H1 (cell line): ENCODE results near the gene UTP3. TPM values are rescaled to one million over a fixed set of nuclear protein-coding genes. Genes with fewer than 3 reads are reported as not detected.

Experiments
- CTCF ChIA-PET: fragments of 300-600 bp; sonication (Branson Sonifier 250); formaldehyde crosslinking; loops from one replicate; lab custom pipeline; 2021; ENCODE audit not compliant: partially characterized antibody; lab: Charles Lee
- POLR2A ChIA-PET: fragments of 300-600 bp; sonication (Branson Sonifier 250); formaldehyde crosslinking; loops from one replicate; lab custom pipeline; 2021; ENCODE audit warnings: inconsistent platforms; ENCODE audit not compliant: partially characterized antibody; lab: Charles Lee
- DNase-seq, 2 experiments: peaks; one replicate each; pipeline versions ENCODE4 v3.0.0 to v3.0.0-alpha.2; 2010 to 2022; ENCODE audit warnings: low spot score in 2 of 2, low read depth in 1 of 2, mixed read lengths in 1 of 2
- FAIRE-seq: peaks from 2 replicates; lab custom pipeline; 2011; peaks lifted over from hg19 to GRCh38; lab: Jason Lieb, UNC
- H2AFZ ChIP-seq: 2 replicates; pipeline ENCODE4 v1.8.1; 2012; ENCODE audit warnings: low read length, inconsistent platforms
- H2AK5ac ChIP-seq: 2 replicates; pipeline ENCODE4 v1.6.1; 2013; ENCODE audit warnings: low read depth, low read length
- H2BK120ac ChIP-seq: replicated peaks from 2 replicates; pipeline ENCODE3; 2013; ENCODE audit warnings: low read depth, low read length, inconsistent platforms
- H2BK12ac ChIP-seq: 2 replicates; pipeline ENCODE4 v1.6.1; 2013; ENCODE audit warnings: low read depth, low read length
- H2BK15ac ChIP-seq: 2 replicates; pipeline ENCODE4 v1.6.1; 2013; ENCODE audit warnings: low read length
- H2BK20ac ChIP-seq: 2 replicates; pipeline ENCODE4 v1.6.1; 2013; ENCODE audit warnings: low read length
- H2BK5ac ChIP-seq: 2 replicates; pipeline ENCODE4 v1.6.1; 2013; ENCODE audit warnings: low read depth, low read length
- H3K14ac ChIP-seq: 2 replicates; pipeline ENCODE4 v1.6.1; 2013; ENCODE audit warnings: inconsistent platforms; ENCODE audit not compliant: insufficient read length
- H3K18ac ChIP-seq: 2 replicates; pipeline ENCODE4 v1.6.1; 2013; ENCODE audit warnings: low read length; ENCODE audit errors: extremely low read depth
- H3K23ac ChIP-seq: 2 replicates; pipeline ENCODE4 v1.6.1; 2013; ENCODE audit warnings: inconsistent platforms; ENCODE audit not compliant: insufficient read length
- H3K23me2 ChIP-seq: 2 replicates; pipeline ENCODE4 v1.6.1; 2013; ENCODE audit warnings: low read depth, low read length
- H3K27ac ChIP-seq: 2 replicates; pipeline ENCODE4 v1.6.1; 2011; ENCODE audit warnings: low read depth, low read length, inconsistent platforms
- H3K27me3 ChIP-seq, 4 experiments: replicated peaks in 1 of 4; 1 replicate in 1 of 4; 2 replicates in 3 of 4; pipeline versions ENCODE4 v1.6.1 to v1.8.1; 2011 to 2013; ENCODE audit warnings: low read length in 3 of 4, mild to moderate bottlenecking in 3 of 4, inconsistent platforms in 2 of 4, mixed read lengths in 2 of 4, moderate library complexity in 1 of 4; ENCODE audit not compliant: control insufficient read depth in 3 of 4, insufficient read depth in 3 of 4; ENCODE audit errors: extremely low read depth in 1 of 4
- H3K36me3 ChIP-seq, 4 experiments: 2 replicates each; pipeline versions ENCODE4 v1.6.1 to v1.8.1; 2011 to 2013; ENCODE audit warnings: mild to moderate bottlenecking in 4 of 4, low read length in 3 of 4, moderate library complexity in 2 of 4, control low read depth in 1 of 4, inconsistent platforms in 1 of 4; ENCODE audit not compliant: insufficient read depth in 4 of 4, control insufficient read depth in 2 of 4
- H3K4ac ChIP-seq: replicated peaks from 2 replicates; pipeline ENCODE3; 2013; ENCODE audit warnings: low read length, low read depth, mixed read lengths, inconsistent platforms; ENCODE audit not compliant: insufficient read length
- H3K4me1 ChIP-seq, 4 experiments: replicated peaks in 1 of 4; 1 replicate in 1 of 4; 2 replicates in 3 of 4; pipeline versions ENCODE4 v1.6.1 to v1.8.1; 2011 to 2013; ENCODE audit warnings: low read length in 3 of 4, inconsistent platforms in 2 of 4, mixed read lengths in 1 of 4; ENCODE audit not compliant: insufficient read depth in 4 of 4, control insufficient read depth in 3 of 4
- H3K4me2 ChIP-seq, 2 experiments: 2 replicates each; pipeline versions ENCODE4 v1.6.1 to v1.8.1; 2011 to 2013; ENCODE audit warnings: low read depth in 2 of 2, low read length in 2 of 2, control low read depth in 1 of 2, inconsistent platforms in 1 of 2, mild to moderate bottlenecking in 1 of 2; ENCODE audit not compliant: insufficient read depth in 1 of 2
- H3K4me3 ChIP-seq, 4 experiments: fragments of 200-600, 300-600 bp in 1 of 4; sonication (generic), shearing (Covaris generic), sonication (Bioruptor Twin) in 1 of 4; 2 replicates each; pipeline versions ENCODE4 v1.5.1 to v1.8.1; 2011 to 2016; ENCODE audit warnings: low read length in 4 of 4, low read depth in 3 of 4, control low read depth in 2 of 4, inconsistent platforms in 2 of 4, mild to moderate bottlenecking in 2 of 4, mixed read lengths in 1 of 4, moderate library complexity in 1 of 4; ENCODE audit not compliant: insufficient read depth in 2 of 4; ENCODE audit errors: extremely low read depth in 1 of 4
- H3K56ac ChIP-seq: replicated peaks from 2 replicates; pipeline ENCODE3; 2013; ENCODE audit warnings: low read depth, mild to moderate bottlenecking, mixed read lengths, low read length, inconsistent platforms; ENCODE audit not compliant: insufficient read length
- H3K79me1 ChIP-seq: 2 replicates; pipeline ENCODE4 v1.6.1; 2013; ENCODE audit warnings: low read depth, low read length, control low read depth
- H3K79me2 ChIP-seq, 2 experiments: 2 replicates each; pipeline versions ENCODE4 v1.6.1 to v1.8.1; 2012 to 2013; ENCODE audit warnings: low read length in 2 of 2, mild to moderate bottlenecking in 2 of 2, inconsistent platforms in 1 of 2; ENCODE audit not compliant: insufficient read depth in 2 of 2, control insufficient read depth in 1 of 2
- H3K9ac ChIP-seq, 4 experiments: replicated peaks in 1 of 4; 1 replicate in 1 of 4; 2 replicates in 3 of 4; pipeline versions ENCODE4 v1.6.1 to v1.8.1; 2011 to 2013; ENCODE audit warnings: low read depth in 3 of 4, low read length in 3 of 4, control low read depth in 2 of 4, mild to moderate bottlenecking in 2 of 4, moderate library complexity in 2 of 4, inconsistent platforms in 1 of 4; ENCODE audit errors: extremely low read depth in 1 of 4
- H3K9me3 ChIP-seq, 2 experiments: 2 replicates each; pipeline versions ENCODE4 v1.6.1 to v1.8.1; 2012 to 2013; ENCODE audit warnings: mild to moderate bottlenecking in 2 of 2, moderate library complexity in 2 of 2, control low read depth in 1 of 2, inconsistent platforms in 1 of 2, low read depth in 1 of 2, low read length in 1 of 2, mixed read lengths in 1 of 2; ENCODE audit not compliant: insufficient read depth in 2 of 2
- H4K20me1 ChIP-seq, 2 experiments: replicated peaks in 1 of 2; 2 replicates each; pipeline versions ENCODE3 to v1.8.1; 2011 to 2013; ENCODE audit warnings: inconsistent platforms in 2 of 2, low read length in 2 of 2, mild to moderate bottlenecking in 1 of 2; ENCODE audit not compliant: insufficient read depth in 2 of 2, control insufficient read depth in 1 of 2
- H4K5ac ChIP-seq: 2 replicates; pipeline ENCODE4 v1.6.1; 2013; ENCODE audit warnings: low read length, low read depth, mixed read lengths, inconsistent platforms; ENCODE audit not compliant: insufficient read length
- H4K8ac ChIP-seq: 2 replicates; pipeline ENCODE4 v1.8.0; 2013; ENCODE audit warnings: mild to moderate bottlenecking, moderate library complexity, low read length, inconsistent platforms; ENCODE audit not compliant: insufficient read depth; ENCODE audit errors: extremely low read depth
- H4K91ac ChIP-seq: replicated peaks from 2 replicates; pipeline ENCODE3; 2013; ENCODE audit warnings: low read length, mixed read lengths, inconsistent platforms; ENCODE audit not compliant: insufficient read length
- CTBP2 ChIP-seq: IDR thresholded peaks from 2 replicates; pipeline ENCODE4 v1.7.0; 2011; ENCODE audit warnings: borderline replicate concordance, mild to moderate bottlenecking, moderate library complexity, mixed read lengths, low read length; ENCODE audit not compliant: insufficient read depth, insufficient read length
- EZH2 ChIP-seq: fragments of 200-600 bp; sonication (generic); IDR thresholded peaks from 2 replicates; pipeline ENCODE4 v1.7.1; 2012; ENCODE audit warnings: low read depth, mild to moderate bottlenecking, moderate library complexity, low read length, inconsistent platforms; ENCODE audit not compliant: severe bottlenecking
- PHF8 ChIP-seq: fragments of 200-600 bp; sonication (generic); conservative IDR thresholded peaks from 2 replicates; pipeline ENCODE4 v1.7.1; 2012; ENCODE audit warnings: low read depth, mild to moderate bottlenecking, inconsistent platforms, low read length, moderate library complexity
- SIN3A ChIP-seq, 2 experiments: IDR thresholded peaks in 1 of 2; conservative IDR thresholded peaks in 1 of 2; 2 replicates each; pipeline ENCODE4 v1.6.1; 2011 to 2012; ENCODE audit warnings: low read length in 2 of 2, improper control_type of control experiment in 1 of 2, low read depth in 1 of 2, mild to moderate bottlenecking in 1 of 2
- WGBS, 2 experiments: shearing (Covaris generic) in 1 of 2; methylation state at CpG; one replicate each; pipeline versions ENCODE4 v1.1.6 to v1.1.7; 2013 to 2015; ENCODE audit warnings: low lambda C conversion rate in 2 of 2, mixed read lengths in 2 of 2, inconsistent platforms in 1 of 2, low coverage in 1 of 2, missing lambda C conversion rate in 1 of 2; ENCODE audit not compliant: insufficient replicate concordance in 2 of 2, insufficient coverage in 1 of 2, insufficient read length in 1 of 2; ENCODE audit errors: extremely low coverage in 1 of 2, missing lambda C conversion rate in 1 of 2; 5-methylcytosine and 5-hydroxymethylcytosine counted together
- polyA plus RNA-seq, 7 experiments: library from polyadenylated mRNA; depleted of rRNA in 3 of 7; stranded (reverse) in 5 of 7; unstranded in 2 of 7; fragments of >200 nt in 5 of 7; fragments of 200-250 nt in 2 of 7; gene quantifications; 1 replicate in 5 of 7; 2 replicates in 1 of 7; 4 replicates in 1 of 7; pipeline versions ENCODE4 v1.2.1 to v1.2.3, GENCODE V29; 2011 to 2013; ENCODE audit warnings: missing spikeins in 2 of 7, mixed read lengths in 2 of 7
- total RNA-seq: library from RNA; stranded (reverse); fragmentation: NEBNext Ultra II Directional; extraction: Animal tissue kit (Norgen Biotek cat#: 25700); gene quantifications from 2 replicates; pipeline ENCODE4 v1.2.1, GENCODE V29; 2021

Gene UTP3
- total and polyA plus RNA-seq, 2 of the 8 experiments (the other 6 are each of a cell fraction or from before 2014, with no cell fraction given), result 11.2 to 51.3 TPM

DNA sequence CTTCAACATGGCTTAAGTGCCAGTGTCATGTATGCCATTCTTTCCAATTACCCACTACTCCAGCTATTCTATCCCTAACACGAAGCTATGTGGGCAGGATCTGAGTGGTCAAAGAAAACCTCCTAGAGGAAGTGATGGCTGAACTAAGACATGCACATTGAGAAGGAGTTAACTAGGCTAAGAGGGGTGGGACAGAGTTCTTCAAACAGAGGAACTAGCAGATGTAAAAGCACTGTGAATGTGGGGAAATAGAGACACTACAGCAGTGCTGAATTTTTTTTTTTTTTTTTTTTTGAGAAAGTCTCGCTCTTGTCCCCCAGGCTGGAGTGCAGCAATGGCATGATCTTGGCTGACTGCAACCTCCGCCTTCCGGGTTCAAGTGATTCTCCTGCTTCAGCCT is 28.2 kb upstream of the UTP3 start:
- Histone ChIP-seq H3K79me1 (no peaks in the 10 kb centered on the region), H3K4ac (no peak overlapping the region), H2BK20ac (no peak overlapping the region), H3K36me3 (no peaks in the 10 kb centered on the region), H3K56ac (no peak overlapping the region), H2BK120ac (no peak overlapping the region), H2BK5ac (no peak overlapping the region), H4K20me1 (no peaks in the 10 kb centered on the region), H3K4me2 (no peak overlapping the region), H3K4me3 (no peak overlapping the region), H3K18ac (no peak overlapping the region), H2BK15ac (no peak overlapping the region), H3K9me3 (no peaks in the 10 kb centered on the region), H4K8ac (no peak overlapping the region), H2AK5ac (no peak overlapping the region), H2BK12ac (no peak overlapping the region), H2AFZ (no peak overlapping the region), H3K9ac (no peak overlapping the region), H4K91ac (no peak overlapping the region), H3K14ac (no peak overlapping the region), H3K27ac (no peak overlapping the region), H3K27me3 (no peaks in the 10 kb centered on the region; a peak in 1 of 7 replicates), H3K79me2 (no peaks in the 10 kb centered on the region), H3K4me1 (no peaks in the 10 kb centered on the region), H3K23ac (no peak overlapping the region), H3K23me2 (no peaks in the 10 kb centered on the region), H4K5ac (no peak overlapping the region)
- no peak for DNase-seq
- ChIA-PET CTCF (interaction anchor here (0.5 kb wide), 1 partner anchor 107 kb away, joined by 3 read pairs; no protein-coding TSS in a partner anchor), POLR2A (no interaction called here)
- no peak for TF ChIP-seq EZH2
- TF ChIP-seq PHF8, result no peak
- no peak for TF ChIP-seq CTBP2
- TF ChIP-seq SIN3A (conservative IDR thresholded peaks at IDR 0.05 in 1 of 2, IDR thresholded peaks at IDR 0.05 in 1 of 2; ENCODE audit: low read depth in 1 of 2, low read length in 2 of 2), result no peak
- 89% methylated on average over 3 of the region's 4 CpGs; no CpG with 5 or more reads in 1 of the 2 experiments for WGBS, 2 experiments
- no peak for FAIRE-seq
